Gastroesophageal sphincter (tissue), 3 donors: ENCODE data around the gene TMEM131.

Experiments
- EP300 ChIP-seq: sonication (generic); formaldehyde crosslinking; IDR thresholded peaks from one replicate; pipeline ENCODE4 v1.6.1; 2017; ENCODE audit warnings: antibody characterized with exemption, mild to moderate bottlenecking
- POLR2A ChIP-seq, 2 donors: fragments of 450-650 bp; IDR thresholded peaks; one replicate each; pipeline ENCODE4 v1.6.1; 2017; ENCODE audit warnings: antibody characterized with exemption in 2 of 2, mild to moderate bottlenecking in 2 of 2, moderate library complexity in 1 of 2
- POLR2AphosphoS5 ChIP-seq: sonication (generic); formaldehyde crosslinking; IDR thresholded peaks from one replicate; pipeline ENCODE4 v1.6.1; 2017; ENCODE audit warnings: antibody characterized with exemption
- TF ChIP-seq, protein P1 (sequence below), 4 experiments: fragments of 200-600 bp in 2 of 4; fragments of 450-650 bp in 2 of 4; sonication (generic) in 1 of 4; IDR thresholded peaks; one replicate each; pipeline ENCODE4 v1.5.1; 2017 to 2019; ENCODE audit warnings: antibody characterized with exemption in 4 of 4, mild to moderate bottlenecking in 2 of 4, moderate library complexity in 2 of 4

DNA sequence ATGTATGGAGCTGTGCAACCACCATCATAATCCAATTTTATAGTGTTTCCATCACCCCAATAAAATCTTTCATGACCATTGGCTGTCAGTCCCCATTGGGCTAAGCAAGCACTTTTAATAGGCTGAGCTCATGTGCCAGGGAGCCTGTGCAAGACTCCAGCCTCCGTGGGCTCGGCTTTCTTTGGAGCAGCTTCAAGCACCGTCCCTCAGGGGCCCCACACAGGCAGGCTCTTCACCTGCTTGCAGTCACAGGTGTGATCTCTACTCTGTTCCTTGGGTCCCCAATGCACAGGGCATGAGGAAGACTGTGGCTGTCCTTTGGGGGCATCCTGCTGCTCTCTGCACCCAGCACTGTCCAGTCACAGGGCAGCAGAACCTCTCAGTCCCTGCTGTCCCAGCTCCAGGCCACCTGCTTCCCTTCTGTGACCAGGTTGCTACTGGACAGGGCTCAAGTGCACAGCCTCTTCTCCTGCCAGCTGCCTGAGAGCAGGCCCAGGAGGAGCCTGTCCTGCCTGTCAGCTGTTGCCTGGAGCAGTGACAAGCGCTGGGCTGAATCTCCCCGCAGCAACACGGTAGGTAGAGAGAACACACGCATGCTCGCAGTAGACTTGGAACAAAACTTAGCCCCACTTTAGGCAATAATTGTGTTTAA is 40.7 kb upstream of the TMEM131 start:
- TF ChIP-seq, protein P1, sequence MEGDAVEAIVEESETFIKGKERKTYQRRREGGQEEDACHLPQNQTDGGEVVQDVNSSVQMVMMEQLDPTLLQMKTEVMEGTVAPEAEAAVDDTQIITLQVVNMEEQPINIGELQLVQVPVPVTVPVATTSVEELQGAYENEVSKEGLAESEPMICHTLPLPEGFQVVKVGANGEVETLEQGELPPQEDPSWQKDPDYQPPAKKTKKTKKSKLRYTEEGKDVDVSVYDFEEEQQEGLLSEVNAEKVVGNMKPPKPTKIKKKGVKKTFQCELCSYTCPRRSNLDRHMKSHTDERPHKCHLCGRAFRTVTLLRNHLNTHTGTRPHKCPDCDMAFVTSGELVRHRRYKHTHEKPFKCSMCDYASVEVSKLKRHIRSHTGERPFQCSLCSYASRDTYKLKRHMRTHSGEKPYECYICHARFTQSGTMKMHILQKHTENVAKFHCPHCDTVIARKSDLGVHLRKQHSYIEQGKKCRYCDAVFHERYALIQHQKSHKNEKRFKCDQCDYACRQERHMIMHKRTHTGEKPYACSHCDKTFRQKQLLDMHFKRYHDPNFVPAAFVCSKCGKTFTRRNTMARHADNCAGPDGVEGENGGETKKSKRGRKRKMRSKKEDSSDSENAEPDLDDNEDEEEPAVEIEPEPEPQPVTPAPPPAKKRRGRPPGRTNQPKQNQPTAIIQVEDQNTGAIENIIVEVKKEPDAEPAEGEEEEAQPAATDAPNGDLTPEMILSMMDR (IDR thresholded peaks at IDR 0.05), result no peak
- TF ChIP-seq POLR2AphosphoS5 (no peak), POLR2A (IDR thresholded peaks at IDR 0.05) (no peak), EP300 (no peak)
